ENCODE results near the gene PERM1. TPM values are rescaled to one million over a fixed set of nuclear protein-coding genes. Genes with fewer than 3 reads are reported as not detected.
A peak's percentile ranks its signal among the peaks of the same experiment; 100 is the strongest.

PERM1 gene
- total and polyA plus RNA-seq, 2 of the 8 experiments (the other 6 are each of a cell fraction or from before 2014, with no cell fraction given) = not detected

- H2BK12ac ChIP-seq (ENCODE audit: low read depth, low read length) = no peak overlapping the region
- no peak for FAIRE-seq
- H3K9me3 ChIP-seq (ENCODE audit: insufficient read depth in 2 of 2, low read depth in 1 of 2, low read length in 1 of 2) = no peaks in the 10 kb centered on the region; a peak in 1 of 4 replicates
- no peak overlapping the region for H2AK5ac ChIP-seq (ENCODE audit: low read depth, low read length)
- H4K20me1 ChIP-seq (replicated peaks in 1 of 2; ENCODE audit: control insufficient read depth in 1 of 2, insufficient read depth in 2 of 2, low read length in 2 of 2) = peaks cover 13 to 29% of the 10 kb centered on the region in 2 experiments
- CTCF ChIA-PET (ENCODE audit: partially characterized antibody) = interaction anchor here (1.0 to 1.8 kb wide), 4 partner anchors 15 to 58 kb away, joined by 3 to 4 read pairs (median 4); no protein-coding TSS in a partner anchor
- no peak overlapping the region for H3K14ac ChIP-seq (ENCODE audit: insufficient read length)
- 53% methylated on average over 14 of the region's 57 CpGs; no CpG with 5 or more reads in 1 of the 2 experiments for WGBS, 2 experiments (ENCODE audit: extremely low coverage in 1 of 2, insufficient coverage in 1 of 2, insufficient read length in 1 of 2, insufficient replicate concordance in 2 of 2, low coverage in 1 of 2, low lambda C conversion rate in 2 of 2, missing lambda C conversion rate in 1 of 2)
- H4K5ac ChIP-seq (ENCODE audit: insufficient read length, low read depth, low read length) = no peak overlapping the region
- DNase-seq (ENCODE audit: low read depth in 1 of 2, low spot score in 2 of 2) = no peak
- H3K27me3 ChIP-seq (replicated peaks in 1 of 4; ENCODE audit: control insufficient read depth in 3 of 4, extremely low read depth in 1 of 4, insufficient read depth in 3 of 4, low read length in 3 of 4) = peaks cover 4 to 19% (median 14%) of the 10 kb centered on the region in 4 experiments
- TF ChIP-seq ZNF274 (IDR thresholded peaks at IDR 0.05; ENCODE audit: borderline replicate concordance, extremely low read depth, low read length) (no peak), TAF1 (IDR thresholded peaks at IDR 0.05; ENCODE audit: low read depth, low read length) (no peak)
- H3K4ac ChIP-seq (replicated peaks; ENCODE audit: insufficient read length, low read depth, low read length) = no peak overlapping the region
- peak overlapping the region; percentile 49 to 100 (median 58); a peak in 7 of 8 replicates for H3K4me3 ChIP-seq (ENCODE audit: extremely low read depth in 1 of 4, insufficient read depth in 2 of 4, low read depth in 3 of 4, low read length in 4 of 4)
- no peak overlapping the region for H2BK5ac ChIP-seq (ENCODE audit: low read depth, low read length)
- H4K91ac ChIP-seq (replicated peaks; ENCODE audit: insufficient read length, low read length) = no peak overlapping the region
- no peak overlapping the region for H3K9ac ChIP-seq (replicated peaks in 1 of 4; ENCODE audit: extremely low read depth in 1 of 4, low read depth in 3 of 4, low read length in 3 of 4)
- H3K27ac ChIP-seq (ENCODE audit: low read depth, low read length) = no peak overlapping the region
- POLR2A ChIA-PET (ENCODE audit: partially characterized antibody) = interaction anchor here (0.8 to 8.8 kb wide), 6 partner anchors 8 to 99 kb away, joined by 3 to 65 read pairs (median 3); no protein-coding TSS in a partner anchor
- H3K36me3 ChIP-seq (ENCODE audit: control insufficient read depth in 2 of 4, insufficient read depth in 4 of 4, low read length in 3 of 4) = peaks cover 2 to 33% (median 19%) of the 10 kb centered on the region in 4 experiments
- no peak overlapping the region for H2BK120ac ChIP-seq (replicated peaks; ENCODE audit: low read depth, low read length)
- peaks cover 14% of the 10 kb centered on the region for H3K79me1 ChIP-seq (ENCODE audit: low read depth, low read length)
- H3K4me1 ChIP-seq (replicated peaks in 1 of 4; ENCODE audit: control insufficient read depth in 3 of 4, insufficient read depth in 4 of 4, low read length in 3 of 4) = peaks cover 0 to 9% (median 3%) of the 10 kb centered on the region in 4 experiments; a peak in 5 of 7 replicates
- no peak overlapping the region for H3K56ac ChIP-seq (replicated peaks; ENCODE audit: insufficient read length, low read depth, low read length)
- peaks cover 10% of the 10 kb centered on the region for H3K23me2 ChIP-seq (ENCODE audit: low read depth, low read length)
- H4K8ac ChIP-seq (ENCODE audit: extremely low read depth, insufficient read depth, low read length) = peak overlapping the region; percentile 79
- H3K79me2 ChIP-seq (ENCODE audit: control insufficient read depth in 1 of 2, insufficient read depth in 2 of 2, low read length in 2 of 2) = peaks cover 0 to 14% of the 10 kb centered on the region in 2 experiments; a peak in 3 of 4 replicates
- H3K18ac ChIP-seq (ENCODE audit: extremely low read depth, low read length) = no peak overlapping the region
- H2BK20ac ChIP-seq (ENCODE audit: low read length) = no peak overlapping the region
- H2BK15ac ChIP-seq (ENCODE audit: low read length) = no peak overlapping the region
- H3K4me2 ChIP-seq (ENCODE audit: insufficient read depth in 1 of 2, low read depth in 2 of 2, low read length in 2 of 2) = peak overlapping the region; percentile 13 to 81
- no peak overlapping the region for H2AFZ ChIP-seq (ENCODE audit: low read length)
- no peak overlapping the region for H3K23ac ChIP-seq (ENCODE audit: insufficient read length)
These were observed 22.0 kb downstream of the PERM1 start for GRCh38 chr1:959731-960362.
